Inflammatory macrophage (primary cell): ENCODE data around the gene TMEFF2.

Experiments
- DNase-seq, 2 donors: peaks; one replicate each; pipeline ENCODE4 v3.0.0-alpha.2; 2020 to 2022

Gene TMEFF2

GRCh38 chr2:191957996-191958860 lies 236.5 kb downstream of the TMEFF2 start:
- no peak for DNase-seq

- DNase-seq, result peak in 1 of 2 donors; percentile 6
Observed at GRCh38 chr2:191954451-191954850, 240.3 kb downstream of the TMEFF2 start.

- DNase-seq, result no peak
Observed at GRCh38 chr2:191952515-191953270, 242.0 kb downstream of the TMEFF2 start.

GRCh38 chr2:191951832-191952231 lies 242.9 kb downstream of the TMEFF2 start:
- DNase-seq, result no peak

GRCh38 chr2:191951376-191951775 lies 243.4 kb downstream of the TMEFF2 start:
- peak; percentile 48 to 54 for DNase-seq

GRCh38 chr2:191950132-191950874 lies 244.4 kb downstream of the TMEFF2 start:
- DNase-seq, result peak; percentile 10 to 13

GRCh38 chr2:191947235-191947634 lies 247.5 kb downstream of the TMEFF2 start:
- DNase-seq, result no peak

- DNase-seq, result peak; percentile 50 to 58
Observed at GRCh38 chr2:191946471-191947182, 248.1 kb downstream of the TMEFF2 start.

GRCh38 chr2:191945623-191946022 lies 249.1 kb downstream of the TMEFF2 start:
- DNase-seq, result no peak

- no peak for DNase-seq
Observed at GRCh38 chr2:191942739-191943103, 252.0 kb downstream of the TMEFF2 start.

GRCh38 chr2:191942090-191942738 lies 252.5 kb downstream of the TMEFF2 start:
- no peak for DNase-seq

GRCh38 chr2:191941376-191941929 lies 253.3 kb downstream of the TMEFF2 start:
- DNase-seq, result no peak

GRCh38 chr2:191938779-191939178 lies 256.0 kb downstream of the TMEFF2 start:
- DNase-seq, result no peak

GRCh38 chr2:191936882-191937405 lies 257.8 kb downstream of the TMEFF2 start:
- DNase-seq, result no peak

- no peak for DNase-seq
Observed at GRCh38 chr2:191935247-191935646, 259.5 kb downstream of the TMEFF2 start.

GRCh38 chr2:191933307-191934105 lies 261.2 kb downstream of the TMEFF2 start:
- DNase-seq, result no peak

- DNase-seq, result no peak
Observed at GRCh38 chr2:191932286-191932685, 262.4 kb downstream of the TMEFF2 start.

- DNase-seq, result no peak
Observed at GRCh38 chr2:191931329-191931728, 263.4 kb downstream of the TMEFF2 start.

- DNase-seq, result no peak
Observed at GRCh38 chr2:191930205-191930604, 264.5 kb downstream of the TMEFF2 start.

GRCh38 chr2:191929288-191929687 lies 265.4 kb downstream of the TMEFF2 start:
- DNase-seq, result no peak
